GM20000 (cell line): ENCODE measurements around the gene EXD3.

Experiments used
- DNase-seq: peaks from one replicate; pipeline ENCODE4 v3.0.0; 2012; ENCODE audit warnings: low spot score
- TF ChIP-seq, protein P1 (sequence below): IDR thresholded peaks from 2 replicates; pipeline ENCODE4 v1.5.1; 2012; ENCODE audit warnings: mild to moderate bottlenecking, control low read depth; ENCODE audit errors: extremely low read depth, missing control alignments

EXD3 gene

DNA sequence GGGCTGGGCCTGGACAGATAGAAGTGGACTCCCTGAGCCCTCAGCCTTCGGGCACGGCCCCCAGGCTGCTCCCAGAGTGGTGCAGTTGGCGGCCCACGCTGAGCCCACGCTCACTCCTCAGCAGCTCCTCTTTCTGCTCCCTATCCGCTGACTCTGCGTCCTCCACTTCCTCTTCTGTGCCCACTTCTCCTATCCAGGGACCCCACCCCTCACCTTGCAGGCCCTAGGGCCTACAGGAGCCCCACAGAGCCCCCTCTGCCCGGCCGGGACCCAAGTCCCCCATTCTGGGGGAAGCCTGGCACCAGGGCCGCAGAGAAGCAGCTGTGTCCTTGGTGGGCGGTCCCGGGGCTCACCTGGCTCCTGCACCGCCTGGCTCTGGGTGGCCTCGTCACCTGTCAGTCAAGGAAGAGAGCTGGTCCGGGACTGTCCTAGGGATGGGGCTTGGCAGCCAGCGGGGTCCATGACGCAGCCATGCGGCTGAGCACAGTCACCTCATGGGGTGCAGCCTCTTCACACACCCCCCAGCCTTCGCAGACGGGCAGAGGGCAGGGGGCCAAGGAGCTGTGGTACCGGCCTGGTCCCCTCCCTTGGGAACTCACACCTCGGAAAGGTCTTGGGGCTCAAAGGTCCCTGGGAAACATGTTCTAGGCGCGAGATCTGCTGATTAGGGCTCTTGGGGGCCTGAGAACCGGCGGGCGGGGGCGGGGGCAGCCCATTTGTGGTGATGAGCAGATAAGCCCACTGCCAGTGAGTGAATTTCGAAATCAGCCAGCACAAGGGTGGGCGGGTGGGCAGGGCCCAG, 115.5 kb downstream of the EXD3 start:
- TF ChIP-seq, protein P1, sequence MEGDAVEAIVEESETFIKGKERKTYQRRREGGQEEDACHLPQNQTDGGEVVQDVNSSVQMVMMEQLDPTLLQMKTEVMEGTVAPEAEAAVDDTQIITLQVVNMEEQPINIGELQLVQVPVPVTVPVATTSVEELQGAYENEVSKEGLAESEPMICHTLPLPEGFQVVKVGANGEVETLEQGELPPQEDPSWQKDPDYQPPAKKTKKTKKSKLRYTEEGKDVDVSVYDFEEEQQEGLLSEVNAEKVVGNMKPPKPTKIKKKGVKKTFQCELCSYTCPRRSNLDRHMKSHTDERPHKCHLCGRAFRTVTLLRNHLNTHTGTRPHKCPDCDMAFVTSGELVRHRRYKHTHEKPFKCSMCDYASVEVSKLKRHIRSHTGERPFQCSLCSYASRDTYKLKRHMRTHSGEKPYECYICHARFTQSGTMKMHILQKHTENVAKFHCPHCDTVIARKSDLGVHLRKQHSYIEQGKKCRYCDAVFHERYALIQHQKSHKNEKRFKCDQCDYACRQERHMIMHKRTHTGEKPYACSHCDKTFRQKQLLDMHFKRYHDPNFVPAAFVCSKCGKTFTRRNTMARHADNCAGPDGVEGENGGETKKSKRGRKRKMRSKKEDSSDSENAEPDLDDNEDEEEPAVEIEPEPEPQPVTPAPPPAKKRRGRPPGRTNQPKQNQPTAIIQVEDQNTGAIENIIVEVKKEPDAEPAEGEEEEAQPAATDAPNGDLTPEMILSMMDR, result no peak

GRCh38 chr9:137306850-137307254, 116.1 kb downstream of the EXD3 start:
- no peak for DNase-seq
- TF ChIP-seq, protein P1, result no peak

More for the DNA sequence above, 115.5 kb downstream of the EXD3 start:
- no peak for DNase-seq

DNA sequence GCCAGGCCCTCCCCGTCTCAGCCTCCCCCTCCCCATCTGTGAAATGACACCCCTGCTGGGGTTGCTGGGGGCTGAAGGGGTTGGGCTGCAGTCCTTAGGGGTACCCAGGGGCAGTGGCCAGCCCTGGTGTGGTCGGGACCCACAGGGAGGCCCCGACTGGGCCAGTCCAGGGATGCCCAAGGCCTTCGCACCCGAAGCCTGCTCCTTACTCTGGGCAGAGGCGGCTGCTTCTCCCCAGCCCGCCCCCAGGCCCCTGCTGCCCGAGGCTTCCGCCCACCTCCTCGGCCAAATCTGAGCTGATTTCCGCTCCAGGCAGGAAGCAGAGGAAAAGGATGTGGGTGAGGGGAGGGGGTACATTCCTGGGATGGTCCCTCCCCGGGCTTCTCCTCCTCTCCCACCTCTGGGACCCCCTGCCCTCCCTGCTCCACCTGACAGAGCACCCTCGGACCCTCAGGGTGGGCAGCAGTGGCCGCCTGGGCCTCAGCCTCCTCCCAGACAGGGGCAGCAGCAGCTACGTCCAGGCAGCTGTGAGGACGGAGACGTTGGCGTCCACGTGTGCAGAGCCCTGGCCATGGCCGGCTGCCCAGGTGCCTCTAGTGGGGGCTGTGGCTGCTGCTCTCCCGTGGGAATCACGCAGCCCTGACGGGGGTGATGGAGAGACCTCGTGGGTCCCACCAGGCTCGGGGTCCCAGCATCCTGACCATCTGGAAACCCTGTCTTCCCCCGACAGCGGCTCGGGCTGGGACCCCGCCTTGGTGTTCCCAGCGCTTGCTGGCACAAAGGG, 116.7 kb downstream of the EXD3 start:
- TF ChIP-seq, protein P1, result no peak
- DNase-seq, result no peak

DNA sequence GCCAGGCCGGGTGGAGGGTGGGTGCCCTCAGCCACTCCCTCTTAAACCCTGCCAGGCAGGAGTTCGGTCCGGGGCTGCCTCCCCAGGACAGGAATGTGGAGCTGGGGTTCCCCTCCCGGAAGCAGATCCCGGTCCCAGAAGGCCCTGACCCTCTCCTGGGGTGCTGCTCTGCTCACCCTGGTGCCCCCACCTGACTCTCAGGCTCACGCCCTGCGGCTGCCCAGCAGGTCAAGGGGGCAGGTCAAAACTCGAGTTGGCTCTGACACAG, 117.2 kb downstream of the EXD3 start:
- TF ChIP-seq, protein P1, result no peak

GRCh38 chr9:137305060-137305797, 117.7 kb downstream of the EXD3 start:
- DNase-seq, result peak; percentile 75
- TF ChIP-seq, protein P1, result no peak

More for the DNA sequence above, 117.2 kb downstream of the EXD3 start:
- no peak for DNase-seq

GRCh38 chr9:137304383-137305059, 118.4 kb downstream of the EXD3 start:
- no peak for DNase-seq
- TF ChIP-seq, protein P1, result no peak
